Endothelial cell of umbilical vein (primary cell): Measurements from ENCODE around the gene LGR6.
"Not testable (repeated sequence)": the region's sequence is repeated elsewhere in the genome, so short reads cannot be mapped to it uniquely, and the experiment has no call there.

Experiments used
- EZH2 ChIP-seq: IDR thresholded peaks from 2 replicates; pipeline ENCODE4 v1.6.1; 2012; ENCODE audit warnings: borderline replicate concordance, low read depth, mild to moderate bottlenecking, moderate library complexity, low read length, inconsistent platforms; ENCODE audit not compliant: severe bottlenecking
- FOS ChIP-seq: IDR thresholded peaks from 2 replicates; pipeline ENCODE4 v1.6.1; 2011; ENCODE audit warnings: mild to moderate bottlenecking, low read length, moderate library complexity, borderline replicate concordance; ENCODE audit not compliant: insufficient read depth
- GATA2 ChIP-seq: IDR thresholded peaks from 2 replicates; pipeline ENCODE4 v1.7.0; 2011; ENCODE audit warnings: low read depth, mild to moderate bottlenecking, moderate library complexity, mixed read lengths, low read length; ENCODE audit not compliant: insufficient read length, insufficient read depth
- MYC ChIP-seq: IDR thresholded peaks from one replicate; pipeline ENCODE4 v1.6.1; 2011; ENCODE audit warnings: mild to moderate bottlenecking, low read depth, low read length
- POLR2A ChIP-seq: IDR thresholded peaks from 2 replicates; pipeline ENCODE4 v1.6.1; 2012; ENCODE audit warnings: low read depth, mild to moderate bottlenecking, control low read depth, low read length
- POLR2AphosphoS5 ChIP-seq: IDR thresholded peaks from 2 replicates; pipeline ENCODE4 v1.6.1; 2012; ENCODE audit warnings: low read depth, mild to moderate bottlenecking, control low read depth, low read length, moderate library complexity; ENCODE audit not compliant: insufficient read depth
- TF ChIP-seq, protein P1 (sequence below): IDR thresholded peaks from 2 replicates; pipeline ENCODE4 v1.6.1; 2011; ENCODE audit not compliant: insufficient read depth, insufficient read length
- TF ChIP-seq, protein P2 (sequence below), 2 donors: IDR thresholded peaks; 1 replicate in 1 of 2; 2 replicates in 1 of 2; pipeline ENCODE4 v1.5.1; 2011; ENCODE audit warnings: low read length in 2 of 2, mild to moderate bottlenecking in 2 of 2, moderate library complexity in 2 of 2, control low read depth in 1 of 2, inconsistent platforms in 1 of 2, low read depth in 1 of 2; ENCODE audit not compliant: insufficient read depth in 1 of 2; ENCODE audit errors: extremely low read depth in 1 of 2

DNA sequence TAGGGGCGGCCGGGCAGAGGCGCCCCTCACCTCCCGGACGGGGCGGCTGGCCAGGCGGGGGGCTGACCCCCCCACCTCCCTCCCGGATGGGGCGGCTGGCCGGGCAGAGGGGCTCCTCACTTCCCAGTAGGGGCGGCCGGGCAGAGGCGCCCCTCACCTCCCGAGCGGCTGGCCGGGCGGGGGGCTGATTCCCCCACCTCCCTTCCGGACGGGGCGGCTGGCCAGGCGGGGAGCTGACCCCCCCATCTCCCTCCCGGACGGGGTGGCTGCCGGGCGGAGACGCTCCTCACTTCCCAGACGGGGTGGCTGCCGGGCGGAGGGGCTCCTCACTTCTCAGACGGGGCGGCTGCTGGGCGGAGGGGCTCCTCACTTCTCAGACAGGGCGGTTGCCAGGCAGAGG lies 2.2 kb upstream of the LGR6 start:
- TF ChIP-seq, protein P1, sequence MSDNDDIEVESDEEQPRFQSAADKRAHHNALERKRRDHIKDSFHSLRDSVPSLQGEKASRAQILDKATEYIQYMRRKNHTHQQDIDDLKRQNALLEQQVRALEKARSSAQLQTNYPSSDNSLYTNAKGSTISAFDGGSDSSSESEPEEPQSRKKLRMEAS: not testable (repeated sequence)
- TF ChIP-seq POLR2A, GATA2, EZH2, POLR2AphosphoS5, MYC, FOS: not testable (repeated sequence)
- TF ChIP-seq, protein P2, sequence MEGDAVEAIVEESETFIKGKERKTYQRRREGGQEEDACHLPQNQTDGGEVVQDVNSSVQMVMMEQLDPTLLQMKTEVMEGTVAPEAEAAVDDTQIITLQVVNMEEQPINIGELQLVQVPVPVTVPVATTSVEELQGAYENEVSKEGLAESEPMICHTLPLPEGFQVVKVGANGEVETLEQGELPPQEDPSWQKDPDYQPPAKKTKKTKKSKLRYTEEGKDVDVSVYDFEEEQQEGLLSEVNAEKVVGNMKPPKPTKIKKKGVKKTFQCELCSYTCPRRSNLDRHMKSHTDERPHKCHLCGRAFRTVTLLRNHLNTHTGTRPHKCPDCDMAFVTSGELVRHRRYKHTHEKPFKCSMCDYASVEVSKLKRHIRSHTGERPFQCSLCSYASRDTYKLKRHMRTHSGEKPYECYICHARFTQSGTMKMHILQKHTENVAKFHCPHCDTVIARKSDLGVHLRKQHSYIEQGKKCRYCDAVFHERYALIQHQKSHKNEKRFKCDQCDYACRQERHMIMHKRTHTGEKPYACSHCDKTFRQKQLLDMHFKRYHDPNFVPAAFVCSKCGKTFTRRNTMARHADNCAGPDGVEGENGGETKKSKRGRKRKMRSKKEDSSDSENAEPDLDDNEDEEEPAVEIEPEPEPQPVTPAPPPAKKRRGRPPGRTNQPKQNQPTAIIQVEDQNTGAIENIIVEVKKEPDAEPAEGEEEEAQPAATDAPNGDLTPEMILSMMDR (IDR thresholded peaks at IDR 0.05; ENCODE audit: extremely low read depth in 1 of 2, insufficient read depth in 1 of 2, low read depth in 1 of 2, low read length in 2 of 2): not testable (repeated sequence)
